Pons (tissue), 1 donor: ENCODE results near the gene GFOD2.
"Not testable (repeated sequence)": the region's sequence is repeated elsewhere in the genome, so short reads cannot be mapped to it uniquely, and the experiment has no call there.

Experiments
- DNase-seq: peaks from one replicate; pipeline ENCODE4 v3.0.0-alpha.2; 2016; ENCODE audit warnings: low spot score

Gene GFOD2

DNA sequence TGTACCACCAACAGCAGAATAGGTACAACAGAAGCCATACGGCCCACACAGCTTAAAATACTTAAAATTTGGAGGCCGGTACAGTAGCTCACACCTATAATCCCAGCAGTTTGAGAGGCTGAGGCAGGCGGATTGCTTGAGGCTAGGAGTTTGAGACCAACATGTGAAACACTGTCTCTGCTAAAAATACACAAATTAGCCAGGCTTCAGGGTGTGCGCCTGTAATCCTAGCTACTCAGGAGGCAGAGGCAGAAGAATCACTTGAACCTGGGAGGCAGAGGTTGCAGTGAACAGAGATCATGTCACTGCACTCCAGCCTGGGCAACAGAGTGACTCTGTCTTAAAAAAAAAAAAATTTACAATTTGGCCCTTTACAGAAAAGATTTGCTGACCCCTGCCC is 17.0 kb downstream of the GFOD2 start:
- DNase-seq, result no peak

DNA sequence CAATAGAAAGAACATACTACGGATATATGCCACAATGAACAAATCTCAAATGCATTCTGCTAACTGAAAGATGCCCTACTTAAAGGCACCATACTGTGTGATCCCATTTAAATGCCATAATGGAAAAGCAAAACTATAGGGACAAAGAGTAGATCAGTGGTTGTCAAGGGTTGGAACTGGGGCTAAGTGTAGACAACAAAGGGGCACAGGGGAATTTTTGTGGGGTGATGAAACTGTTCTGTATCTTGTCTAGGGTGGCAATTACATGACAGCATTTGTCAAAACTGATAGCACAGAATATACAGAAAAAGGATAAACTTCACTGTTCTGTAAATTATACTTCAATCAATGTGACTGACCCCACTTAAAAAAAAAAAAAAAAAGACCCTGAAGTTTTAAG is 17.7 kb downstream of the GFOD2 start:
- no peak for DNase-seq

DNA sequence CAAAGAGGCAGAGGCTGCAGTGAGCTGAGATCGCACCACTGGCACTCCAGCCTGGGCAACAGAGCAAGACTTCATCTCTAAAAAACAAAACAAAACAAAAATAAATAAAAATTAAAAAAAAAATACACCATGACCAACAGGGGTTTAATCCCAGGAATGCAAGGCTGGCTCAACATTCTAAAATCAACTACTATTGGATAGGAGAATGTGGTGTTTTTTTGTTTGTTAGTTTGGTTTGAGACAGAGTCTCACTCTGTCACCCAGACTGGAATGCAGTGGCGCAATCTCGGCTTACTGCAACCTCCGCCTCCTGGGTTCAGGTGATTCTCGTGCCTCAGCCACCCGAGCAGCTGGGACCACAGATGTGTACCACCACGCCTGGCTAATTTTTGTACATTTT is 19.9 kb downstream of the GFOD2 start:
- DNase-seq, result no peak

DNA sequence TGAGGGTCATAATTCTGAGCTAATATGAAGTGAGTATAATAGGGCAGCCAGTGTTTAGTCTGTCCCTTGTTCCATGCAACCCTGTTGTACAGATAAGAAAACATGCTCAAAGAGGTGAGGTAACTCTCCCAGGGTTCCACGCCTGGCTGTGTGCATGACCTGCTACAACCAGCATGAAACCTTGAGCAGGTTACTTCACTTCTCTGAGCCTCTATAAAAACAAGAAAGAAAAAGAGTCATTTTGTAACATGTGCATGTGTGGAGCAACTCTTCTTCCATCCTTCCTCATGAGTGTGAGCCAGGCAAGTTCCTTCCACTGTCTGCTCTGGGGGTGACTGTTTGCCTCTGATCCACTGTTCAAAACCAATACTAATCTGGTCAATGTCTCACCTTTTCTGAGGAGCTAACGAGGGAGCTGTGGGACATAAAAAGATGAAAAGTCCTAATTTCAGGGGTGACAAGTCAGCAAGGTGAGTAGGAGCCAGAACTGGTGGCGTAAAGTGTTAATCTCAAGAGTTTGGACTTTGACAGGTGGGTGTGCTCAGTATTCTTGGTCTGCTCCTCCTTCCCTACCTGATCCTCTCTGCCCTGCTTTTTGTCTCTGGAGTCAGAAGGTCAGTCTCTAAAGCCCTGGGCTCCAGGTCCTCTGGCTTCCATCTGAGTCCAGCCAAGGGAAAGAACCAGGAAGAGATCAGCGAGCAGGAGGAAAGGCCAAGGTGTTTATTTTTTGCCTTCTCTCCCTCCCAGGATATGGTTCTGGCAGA is 21.5 kb downstream of the GFOD2 start:
- DNase-seq, result no peak

DNA sequence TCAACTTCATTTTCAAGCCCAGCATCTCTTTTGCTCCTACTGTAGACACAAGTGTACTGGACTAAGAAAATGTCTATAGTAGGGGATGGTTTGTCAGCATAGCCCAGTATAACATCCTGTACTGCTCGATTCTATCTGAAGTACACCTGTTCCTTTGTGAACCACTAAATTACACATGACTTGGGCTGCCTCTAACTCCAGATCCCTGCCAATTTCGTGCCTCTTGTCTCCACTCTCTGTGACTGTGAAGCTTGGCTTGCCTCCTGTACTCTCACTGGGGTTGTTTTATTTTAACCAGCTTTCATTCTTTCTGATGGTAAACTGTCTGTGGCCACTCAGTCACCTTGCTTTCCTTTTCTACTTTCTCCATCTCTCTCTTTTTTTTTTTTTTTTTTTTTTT is 24.5 kb downstream of the GFOD2 start:
- DNase-seq, result no peak

DNA sequence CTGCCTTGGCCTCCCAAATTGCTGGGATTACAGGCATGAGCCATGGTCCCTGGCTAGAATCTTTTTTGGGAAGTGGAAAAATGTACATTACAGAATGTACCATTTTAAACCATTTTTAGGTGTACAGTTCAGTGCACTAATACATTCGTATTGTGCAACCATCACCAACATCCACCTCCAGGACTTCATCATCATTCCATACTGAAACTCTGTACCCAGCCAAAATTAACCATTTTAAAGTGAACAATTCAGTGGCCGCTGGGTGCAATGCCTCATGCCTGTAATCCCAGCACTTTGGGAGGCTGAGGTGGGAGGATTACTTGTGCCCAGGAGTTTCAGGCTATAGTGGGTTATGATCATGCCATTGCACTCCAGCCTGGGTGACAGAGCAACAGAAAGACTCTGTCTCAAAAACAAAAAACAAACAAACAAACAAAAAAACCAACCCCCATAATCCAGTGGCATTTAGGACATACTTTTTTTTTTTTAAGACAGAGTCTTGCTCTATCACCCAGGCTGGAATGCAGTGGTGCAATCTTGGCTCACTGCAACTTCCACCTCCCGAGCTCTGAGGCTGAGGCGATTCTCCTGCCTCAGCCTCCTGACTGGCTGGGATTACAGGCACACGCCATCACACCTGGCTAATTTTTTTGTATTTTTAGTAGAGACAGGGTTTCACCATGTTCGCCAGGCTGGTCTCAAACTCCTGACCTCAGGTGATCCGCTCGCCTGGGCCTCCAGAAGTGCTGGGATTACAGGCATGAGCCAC is 25.4 kb downstream of the GFOD2 start:
- not testable (repeated sequence) for DNase-seq

DNA sequence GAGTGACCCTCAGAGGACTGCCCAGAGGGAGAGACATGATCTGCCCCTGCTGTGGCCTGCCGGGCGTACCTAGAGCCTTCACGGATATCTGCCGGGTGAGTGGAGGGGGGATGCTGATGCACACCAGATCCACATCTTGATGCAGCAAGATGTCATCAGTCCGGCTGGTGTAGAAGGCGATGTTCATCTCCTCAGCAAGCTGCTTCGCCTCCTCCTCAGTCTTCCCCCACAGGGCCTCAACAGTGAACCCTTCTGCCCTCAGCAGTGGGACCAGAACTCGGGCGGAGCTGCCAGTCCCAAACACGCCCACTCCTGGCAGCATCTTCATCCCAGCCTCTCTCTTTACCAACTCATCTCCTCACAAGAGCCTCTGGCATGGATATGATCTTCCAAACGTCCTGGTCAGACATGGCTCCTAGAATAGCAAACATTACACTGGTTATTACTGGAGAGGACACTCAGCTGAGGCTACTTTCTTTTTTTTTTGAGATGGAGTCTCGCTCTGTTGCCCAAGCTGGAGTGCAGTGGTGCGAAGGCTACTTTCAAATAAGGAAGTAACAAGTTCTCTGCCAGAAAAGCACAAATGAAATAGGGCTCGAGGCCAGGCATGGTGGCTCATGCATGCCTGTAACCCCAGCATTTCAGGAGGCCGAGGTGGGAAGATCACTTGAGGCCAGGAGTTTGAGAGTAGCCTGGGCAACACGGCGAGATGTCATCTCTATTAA is 33.6 kb downstream of the GFOD2 start:
- no peak for DNase-seq

DNA sequence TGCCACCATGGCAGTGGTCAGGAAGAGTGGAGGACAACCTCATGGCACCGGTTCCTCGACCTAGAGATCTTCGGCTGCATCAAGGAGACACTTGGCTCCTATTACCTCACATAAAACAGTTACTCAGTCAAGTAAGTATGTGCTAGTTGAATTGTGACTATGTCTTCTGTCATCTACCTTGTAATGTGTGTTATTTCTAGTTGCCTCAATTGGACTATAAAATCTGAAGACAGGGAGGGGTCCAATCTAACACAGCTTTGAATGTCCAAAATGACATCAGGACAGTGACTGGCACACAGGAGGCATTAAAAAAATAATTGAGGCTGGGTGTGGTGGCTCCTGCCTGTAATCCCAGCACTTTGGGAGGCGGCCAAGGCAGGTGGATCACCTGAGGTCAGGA is 35.3 kb downstream of the GFOD2 start:
- no peak for DNase-seq

DNA sequence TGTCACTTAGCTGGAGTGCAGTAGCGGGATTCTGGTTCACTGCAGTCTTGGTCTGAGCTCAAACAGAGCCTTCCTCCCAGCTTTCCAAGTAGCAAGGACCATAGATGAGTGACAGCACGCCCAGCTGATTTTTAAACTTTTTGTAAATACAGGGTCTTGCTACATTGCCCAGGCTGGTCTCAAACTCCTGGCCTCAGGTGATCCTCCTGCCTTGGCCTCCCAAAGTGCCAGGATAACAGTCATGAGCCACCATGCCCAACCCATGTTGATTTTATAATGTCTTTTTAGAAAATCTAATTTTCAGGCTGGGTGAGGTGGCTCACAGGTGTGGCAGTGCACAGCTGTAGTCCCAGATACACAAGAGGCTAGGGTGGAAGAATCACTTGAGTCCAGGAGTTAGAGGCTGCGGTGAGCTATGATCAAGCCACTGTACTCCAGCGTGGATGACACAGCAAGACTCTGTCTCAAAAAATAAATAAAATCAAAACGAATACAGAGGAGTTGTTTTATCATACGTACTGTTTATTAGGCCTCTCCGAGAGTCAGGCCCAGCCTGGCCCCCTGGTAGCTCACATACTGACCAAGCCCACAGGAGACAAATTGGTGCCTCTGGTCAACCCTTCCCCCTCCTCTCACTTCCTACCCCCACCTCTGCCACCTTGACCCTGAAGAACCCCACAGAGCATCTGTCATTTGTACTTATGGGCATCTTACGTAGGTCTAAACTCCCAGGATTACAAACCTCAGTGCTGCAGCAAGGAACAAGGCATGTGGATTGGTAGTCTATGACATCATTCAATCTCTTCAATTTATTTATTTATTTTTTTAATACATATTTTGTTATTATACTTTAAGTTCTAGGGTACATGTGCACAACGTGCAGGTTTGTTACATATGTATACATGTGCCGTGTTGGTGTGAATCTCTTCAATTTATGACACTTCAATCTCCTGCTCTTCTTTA is 38.9 kb downstream of the GFOD2 start:
- no peak for DNase-seq

DNA sequence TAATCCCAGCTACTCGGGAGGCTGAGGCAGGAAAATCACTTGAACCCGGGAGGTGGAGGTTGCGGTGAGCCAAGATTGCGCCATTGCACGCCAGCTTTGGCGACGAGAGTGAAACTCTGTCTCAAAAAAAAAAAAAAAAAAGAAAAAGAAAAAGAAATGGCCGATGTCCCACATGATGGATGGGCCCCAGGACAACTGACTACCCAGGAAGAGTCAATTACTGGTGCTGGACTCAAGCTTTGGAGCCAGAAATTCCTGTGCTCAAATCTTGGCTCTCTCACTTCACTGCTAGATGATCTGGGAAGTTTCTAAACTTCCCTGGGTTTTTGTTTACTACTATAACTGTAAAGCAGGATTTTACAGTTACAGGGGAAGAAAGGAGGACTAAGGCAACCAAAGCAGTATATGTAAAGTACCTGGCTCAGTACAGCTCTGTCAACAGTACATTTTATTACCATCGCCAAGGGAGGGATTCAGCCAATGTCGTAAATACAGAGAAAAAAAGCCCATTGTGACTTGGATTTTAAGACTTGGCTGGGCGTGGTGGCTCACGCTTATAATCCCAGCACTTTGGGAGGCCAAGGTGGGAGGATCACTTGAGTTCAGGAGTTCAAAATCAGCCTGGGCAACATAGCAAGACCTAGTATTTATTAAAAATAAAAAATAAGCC is 40.6 kb downstream of the GFOD2 start:
- DNase-seq, result no peak

DNA sequence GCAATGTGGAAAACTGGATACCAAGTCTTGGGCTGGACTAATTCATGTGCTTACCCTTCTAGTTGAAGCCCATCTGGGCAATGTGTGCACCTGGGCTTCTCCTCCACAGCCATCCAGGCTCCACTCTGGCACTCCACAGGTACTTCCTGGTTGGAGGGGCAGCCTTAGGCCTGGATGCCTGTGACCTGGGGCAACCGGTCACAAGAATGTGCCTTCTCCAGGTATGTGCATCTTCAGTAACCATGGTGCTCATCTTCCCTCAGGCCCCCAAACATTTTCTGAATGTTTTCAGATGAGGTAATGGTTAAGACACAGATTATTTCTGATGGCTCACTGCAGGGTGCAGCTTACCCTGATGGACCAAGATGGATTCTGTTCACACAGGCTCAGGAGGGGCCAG is 41.4 kb downstream of the GFOD2 start:
- no peak for DNase-seq

DNA sequence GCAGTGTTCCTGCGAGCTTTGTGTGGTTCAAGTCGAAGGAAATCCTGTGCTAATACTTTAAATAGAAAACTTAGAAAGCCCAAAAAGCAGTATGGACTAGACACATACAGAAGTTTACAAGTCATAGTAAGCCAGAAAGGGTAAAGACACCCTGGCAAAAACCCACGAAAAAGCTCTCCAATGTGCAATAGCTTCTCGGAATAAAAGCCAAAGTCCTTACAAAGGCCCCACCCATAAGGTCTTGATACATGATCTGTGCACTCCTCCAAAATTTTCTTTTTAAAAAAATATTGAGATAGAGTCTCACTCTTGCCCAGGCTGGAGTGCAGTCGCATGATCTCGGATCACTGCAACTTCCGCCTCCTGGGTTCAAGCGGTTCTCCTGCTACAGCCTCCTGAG is 42.2 kb downstream of the GFOD2 start:
- no peak for DNase-seq

DNA sequence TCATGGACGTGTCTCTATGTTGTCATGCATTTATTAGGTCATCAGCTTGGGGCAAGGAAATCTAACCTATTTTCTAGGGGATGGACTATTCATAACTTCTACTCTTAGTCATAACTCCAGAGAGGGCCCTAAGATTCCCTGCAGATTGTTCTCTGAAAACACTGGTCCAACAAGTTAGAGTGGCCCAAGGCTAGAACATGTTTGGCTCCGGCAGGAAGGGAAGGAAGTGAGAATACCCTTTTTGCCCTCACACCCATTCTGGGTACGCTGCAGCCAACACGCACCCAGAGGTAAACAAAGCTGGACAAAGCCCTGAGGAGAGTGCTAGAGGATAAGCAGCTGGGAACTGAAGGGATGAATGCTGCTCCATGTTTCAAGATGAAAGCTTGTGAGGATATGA is 42.6 kb downstream of the GFOD2 start:
- DNase-seq, result no peak

DNA sequence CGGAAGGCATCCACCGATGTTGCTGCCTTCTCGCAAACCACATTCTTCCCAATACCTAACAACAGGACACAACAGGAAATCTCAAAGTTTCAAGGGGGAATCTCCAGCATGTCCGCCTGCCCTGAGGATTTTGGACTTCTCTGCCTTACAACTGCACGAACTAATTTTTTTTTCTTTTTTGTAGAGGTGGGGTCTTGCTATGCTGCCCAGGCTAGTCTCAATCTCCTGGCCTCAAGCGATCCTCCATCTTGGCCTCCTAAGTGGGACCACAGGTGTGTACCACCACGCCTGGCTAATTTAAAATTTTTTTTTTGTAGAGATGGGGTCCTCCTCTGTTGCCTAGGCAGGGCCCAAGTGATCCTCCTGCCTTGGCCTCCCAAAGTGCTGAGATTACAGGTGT is 43.1 kb downstream of the GFOD2 start:
- DNase-seq, result no peak

DNA sequence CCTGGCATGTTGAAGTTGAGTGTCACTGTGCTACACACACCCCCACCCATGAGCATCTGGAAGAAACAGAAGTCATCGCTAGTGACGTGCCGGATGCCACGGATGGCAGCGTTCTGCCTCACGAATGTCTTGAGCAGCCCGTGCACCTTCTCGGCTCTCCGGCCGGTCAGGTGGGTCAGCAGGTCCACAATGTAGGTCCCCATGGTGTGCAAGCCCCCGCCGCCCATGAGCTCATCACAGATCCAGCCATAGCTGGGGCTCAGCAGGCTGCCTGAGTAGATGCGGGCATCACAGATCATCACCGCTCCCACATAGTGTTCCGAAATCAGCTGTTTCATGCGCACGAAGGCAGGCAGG is 43.6 kb downstream of the GFOD2 start:
- DNase-seq, result no peak

DNA sequence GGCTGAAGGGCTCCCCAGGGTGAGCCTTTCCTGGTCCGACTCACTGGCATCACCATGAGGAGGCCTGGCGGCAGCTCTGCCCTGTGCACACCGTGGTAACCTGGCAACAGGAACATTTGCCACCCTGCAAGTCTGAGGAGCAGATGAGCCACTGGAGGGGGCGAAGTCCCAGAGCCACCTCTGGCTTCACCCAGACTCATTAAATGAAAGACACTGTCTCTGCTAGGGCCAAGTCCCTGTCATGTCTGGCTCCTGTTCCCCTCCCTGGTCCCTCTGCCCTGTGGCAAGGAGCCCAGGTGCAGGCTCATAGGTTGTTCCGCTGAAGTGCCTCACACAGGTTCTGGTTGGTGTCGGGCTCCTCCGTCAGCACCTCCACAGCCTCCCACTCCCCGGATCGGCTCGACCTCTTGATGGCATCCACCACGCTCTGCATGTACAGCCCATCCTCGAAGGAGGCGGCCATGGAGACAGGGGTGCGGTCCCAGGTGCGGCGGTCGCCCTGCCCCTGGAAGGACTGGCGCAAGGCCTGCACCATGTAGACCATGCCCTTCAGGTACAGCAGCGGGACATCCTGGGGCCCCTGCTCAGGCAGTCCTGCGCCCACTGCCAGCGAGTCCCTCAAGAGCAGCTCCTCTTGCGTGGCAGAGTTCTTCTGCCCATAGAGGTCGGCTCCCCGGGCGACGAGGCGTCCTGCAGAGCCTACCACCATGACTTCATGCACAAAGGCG is 44.1 kb downstream of the GFOD2 start:
- no peak for DNase-seq

DNA sequence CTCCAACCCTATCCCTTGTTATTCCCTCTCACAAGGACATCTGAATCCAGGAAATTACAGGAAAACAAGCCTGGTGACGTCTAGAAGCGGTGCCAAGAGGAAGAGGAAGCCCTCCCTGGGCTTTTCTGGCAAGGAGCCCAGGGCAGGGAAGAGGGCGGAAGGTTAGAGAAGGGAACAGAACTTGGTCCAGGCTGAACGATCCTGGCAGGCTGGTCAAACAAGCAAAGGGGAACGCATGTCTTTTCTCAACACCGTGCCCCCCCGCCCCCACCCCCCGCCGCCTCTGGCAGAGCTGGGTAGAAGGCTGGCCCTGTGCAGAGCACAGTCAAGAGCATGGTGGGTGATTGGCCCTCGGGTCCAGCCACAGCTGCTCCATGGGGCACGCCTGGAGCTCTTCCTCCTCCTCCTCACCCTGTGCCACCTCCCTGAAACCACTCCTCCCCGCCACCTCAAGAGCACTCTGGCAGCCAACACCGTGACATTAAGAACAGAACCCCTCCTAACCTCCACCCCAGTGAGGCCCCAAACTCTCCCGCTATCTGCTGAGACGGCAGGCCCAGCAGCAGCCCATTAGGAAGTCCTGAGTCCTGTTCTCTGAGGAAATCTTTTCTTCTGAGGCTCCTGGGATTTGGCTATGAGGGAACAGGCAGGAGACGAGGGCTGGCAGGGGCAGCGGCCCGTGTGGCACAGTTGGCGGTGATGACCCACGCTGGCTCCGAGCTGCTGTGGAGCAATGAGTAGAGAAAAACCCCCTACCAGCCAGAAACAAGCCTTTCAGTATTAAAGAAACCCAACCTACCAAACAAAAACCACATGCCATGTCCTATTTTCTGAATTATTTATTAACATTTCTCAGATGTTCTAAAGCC is 45.2 kb downstream of the GFOD2 start:
- DNase-seq, result peak; percentile 74

DNA sequence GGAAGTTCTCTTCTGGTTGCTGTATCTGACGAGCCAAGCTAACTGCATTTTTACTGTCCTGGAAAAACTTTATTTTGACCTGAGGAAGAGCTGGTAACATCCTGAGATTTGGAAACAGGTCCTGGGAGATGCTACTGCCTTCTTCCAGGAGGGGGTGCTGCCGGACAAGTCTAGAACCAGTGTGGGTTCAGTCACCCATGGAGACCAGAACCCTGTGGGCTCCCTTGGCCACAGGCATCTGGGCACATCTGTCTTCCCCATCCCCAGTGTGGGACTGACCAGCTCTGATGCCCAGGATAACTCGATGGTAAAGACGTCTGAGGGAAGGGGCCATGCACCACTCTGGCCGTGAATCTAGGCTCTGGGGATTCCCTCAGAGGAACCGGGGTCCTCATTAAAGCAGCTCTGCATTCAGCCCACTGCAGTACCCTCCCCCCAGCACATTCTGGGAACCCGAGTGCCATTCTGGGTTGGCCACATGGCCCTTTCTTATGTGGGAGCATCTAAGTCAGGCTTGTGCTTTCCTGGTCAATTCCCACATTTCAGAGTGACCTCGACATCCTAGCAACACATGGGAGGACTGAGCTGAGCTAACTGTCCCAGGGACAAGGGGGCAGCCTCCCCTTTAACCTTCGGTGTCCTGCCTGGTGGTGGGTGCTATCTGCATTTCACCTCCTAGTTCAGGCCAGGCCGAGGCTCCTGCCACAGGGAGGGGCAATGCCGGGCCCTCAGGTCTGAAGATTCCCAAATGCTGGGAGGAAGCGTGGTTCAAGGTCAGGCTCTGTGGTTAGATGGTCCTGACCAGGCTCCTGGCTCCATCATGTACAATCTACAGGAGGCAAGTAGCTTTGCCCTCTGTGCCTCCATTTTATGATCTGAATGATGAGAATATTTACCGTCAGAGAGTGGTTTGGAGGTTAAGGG is 46.1 kb downstream of the GFOD2 start:
- DNase-seq, result peak; percentile 75

DNA sequence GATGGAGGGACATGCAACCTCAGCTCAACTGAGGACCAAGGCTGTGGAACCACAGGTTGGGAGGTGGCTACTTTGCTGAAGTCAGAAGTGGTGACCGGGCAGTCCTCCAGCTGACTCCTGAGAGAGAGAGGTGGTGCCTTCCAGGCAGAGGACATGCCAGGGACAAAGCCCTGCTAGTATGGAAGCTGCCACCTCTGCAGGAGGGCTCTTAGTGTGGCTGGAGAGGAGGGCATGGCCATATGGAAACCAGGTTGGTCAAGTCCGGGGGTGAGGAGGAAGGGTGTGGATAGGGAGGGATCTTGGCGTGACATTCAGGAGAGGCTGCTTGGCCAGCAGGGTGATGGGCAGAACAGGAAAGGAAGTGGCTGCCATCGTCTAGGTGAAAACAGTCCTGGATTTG is 46.8 kb downstream of the GFOD2 start:
- no peak for DNase-seq
